Measurements from ENCODE around the gene KIF7. TPM values are rescaled to one million over a fixed set of nuclear protein-coding genes. Genes with fewer than 3 reads are reported as not detected.

Gene KIF7
- total RNA-seq, 1 donor from 2014 or later, result 1.5 TPM

DNA sequence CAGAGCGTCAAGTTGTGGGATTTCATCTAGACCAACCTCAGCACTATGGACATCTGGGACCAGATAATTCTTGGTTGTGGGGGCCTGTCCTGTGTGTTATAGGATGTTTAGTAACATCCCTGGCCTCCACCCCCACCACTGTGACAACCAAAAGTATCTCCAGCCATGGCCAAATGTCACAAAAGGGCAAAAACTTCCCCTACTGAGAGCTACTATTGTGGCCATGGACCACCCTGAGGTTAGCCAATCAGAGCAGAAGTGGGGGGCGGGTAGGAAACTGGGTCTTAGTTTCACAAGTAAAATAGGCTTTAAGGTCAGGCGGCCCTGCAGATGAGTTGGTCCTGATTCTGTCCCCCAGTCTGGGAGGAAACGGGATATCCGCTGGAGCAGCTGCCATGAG lies 25.4 kb downstream of the KIF7 start:
- Histone ChIP-seq H3K27ac (no peak overlapping the region), H3K4me3 (no peak overlapping the region), H3K9me3 (no peaks in the 10 kb centered on the region), H3K27me3 (ENCODE audit: low read depth) (no peaks in the 10 kb centered on the region), H3K36me3 (peaks cover 28% of the 10 kb centered on the region), H3K4me1 (no peaks in the 10 kb centered on the region)
- TF ChIP-seq, protein P1, sequence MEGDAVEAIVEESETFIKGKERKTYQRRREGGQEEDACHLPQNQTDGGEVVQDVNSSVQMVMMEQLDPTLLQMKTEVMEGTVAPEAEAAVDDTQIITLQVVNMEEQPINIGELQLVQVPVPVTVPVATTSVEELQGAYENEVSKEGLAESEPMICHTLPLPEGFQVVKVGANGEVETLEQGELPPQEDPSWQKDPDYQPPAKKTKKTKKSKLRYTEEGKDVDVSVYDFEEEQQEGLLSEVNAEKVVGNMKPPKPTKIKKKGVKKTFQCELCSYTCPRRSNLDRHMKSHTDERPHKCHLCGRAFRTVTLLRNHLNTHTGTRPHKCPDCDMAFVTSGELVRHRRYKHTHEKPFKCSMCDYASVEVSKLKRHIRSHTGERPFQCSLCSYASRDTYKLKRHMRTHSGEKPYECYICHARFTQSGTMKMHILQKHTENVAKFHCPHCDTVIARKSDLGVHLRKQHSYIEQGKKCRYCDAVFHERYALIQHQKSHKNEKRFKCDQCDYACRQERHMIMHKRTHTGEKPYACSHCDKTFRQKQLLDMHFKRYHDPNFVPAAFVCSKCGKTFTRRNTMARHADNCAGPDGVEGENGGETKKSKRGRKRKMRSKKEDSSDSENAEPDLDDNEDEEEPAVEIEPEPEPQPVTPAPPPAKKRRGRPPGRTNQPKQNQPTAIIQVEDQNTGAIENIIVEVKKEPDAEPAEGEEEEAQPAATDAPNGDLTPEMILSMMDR (IDR thresholded peaks at IDR 0.05), result no peak
- intact Hi-C loops (cut with DNase I), result no loop called here
- DNase-seq (no peak), ATAC-seq (no peak)

- peaks cover 28% of the 10 kb centered on the region for H3K36me3 ChIP-seq
- ATAC-seq (no peak), DNase-seq (no peak)
- H3K9me3 ChIP-seq, result no peaks in the 10 kb centered on the region
- intact Hi-C loops (cut with DNase I), result no loop called here
- no peak overlapping the region for H3K27ac ChIP-seq
- TF ChIP-seq, protein P1 (IDR thresholded peaks at IDR 0.05), result no peak
- H3K4me1 ChIP-seq, result no peaks in the 10 kb centered on the region
- no peaks in the 10 kb centered on the region for H3K27me3 ChIP-seq (ENCODE audit: low read depth)
- H3K4me3 ChIP-seq, result no peak overlapping the region
Measured at GRCh38 chr15:89628806-89629715, 26.2 kb downstream of the KIF7 start.

DNA sequence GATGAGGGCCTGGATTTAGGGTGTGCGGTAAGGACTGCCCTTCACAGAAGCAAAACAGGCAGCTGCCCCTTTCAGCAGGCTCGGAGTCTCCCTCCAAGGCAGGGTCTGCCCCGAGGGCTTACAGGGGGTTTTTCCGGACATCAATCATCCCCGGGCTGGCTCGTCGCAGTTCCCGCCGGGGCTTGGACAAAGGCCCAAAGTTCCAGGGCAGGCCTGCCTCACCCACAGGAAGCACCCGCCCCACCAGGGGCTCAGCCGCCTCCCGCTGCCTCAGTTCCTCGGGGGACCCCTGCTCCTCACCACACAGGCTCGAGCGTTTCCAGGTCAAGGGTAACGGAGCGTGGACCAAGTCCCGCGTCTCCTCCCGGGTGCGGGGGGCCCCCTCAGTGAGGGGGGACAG lies 27.0 kb downstream of the KIF7 start:
- no peak for ATAC-seq
- Histone ChIP-seq H3K4me3 (no peak overlapping the region), H3K9me3 (no peaks in the 10 kb centered on the region), H3K4me1 (no peaks in the 10 kb centered on the region), H3K36me3 (peaks cover 28% of the 10 kb centered on the region), H3K27me3 (ENCODE audit: low read depth) (no peaks in the 10 kb centered on the region), H3K27ac (no peak overlapping the region)
- TF ChIP-seq, protein P1 (IDR thresholded peaks at IDR 0.05), result no peak
- intact Hi-C loops (cut with DNase I), result no loop called here
- DNase-seq, result no peak

- Histone ChIP-seq H3K4me1 (no peaks in the 10 kb centered on the region), H3K36me3 (peaks cover 28% of the 10 kb centered on the region), H3K27ac (no peak overlapping the region), H3K9me3 (no peaks in the 10 kb centered on the region), H3K4me3 (no peak overlapping the region), H3K27me3 (ENCODE audit: low read depth) (no peaks in the 10 kb centered on the region)
- TF ChIP-seq, protein P1 (IDR thresholded peaks at IDR 0.05), result no peak
- ATAC-seq (no peak), DNase-seq (no peak)
- intact Hi-C loops (cut with DNase I), result no loop called here
Measured at GRCh38 chr15:89627256-89627970, 27.9 kb downstream of the KIF7 start.

DNA sequence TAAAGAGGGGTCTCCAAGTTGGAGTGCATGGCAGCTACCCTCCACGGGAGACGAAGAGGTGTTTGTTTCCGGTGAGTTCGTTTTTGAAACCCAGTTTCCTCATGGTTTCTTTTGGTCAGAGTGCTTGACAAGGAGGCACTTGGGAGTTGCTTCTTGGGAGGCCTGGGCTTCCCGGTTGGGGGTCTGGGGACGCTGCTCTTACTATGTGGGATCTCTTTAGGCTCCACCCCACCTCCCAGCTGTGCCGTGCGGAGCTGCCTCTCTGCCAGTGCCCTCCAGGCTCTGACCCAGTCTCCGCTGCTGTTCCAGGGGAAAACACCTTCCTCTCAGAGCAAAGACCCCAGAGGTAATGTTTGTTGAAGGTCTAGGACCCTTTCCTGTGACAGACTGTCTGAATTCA lies 29.6 kb downstream of the KIF7 start:
- Histone ChIP-seq H3K27ac (no peak overlapping the region), H3K27me3 (ENCODE audit: low read depth) (no peaks in the 10 kb centered on the region), H3K9me3 (no peaks in the 10 kb centered on the region), H3K4me3 (no peak overlapping the region), H3K36me3 (peaks cover 19% of the 10 kb centered on the region), H3K4me1 (no peaks in the 10 kb centered on the region)
- ATAC-seq (no peak), DNase-seq (no peak)
- intact Hi-C loops (cut with DNase I), result no loop called here
- TF ChIP-seq, protein P1 (IDR thresholded peaks at IDR 0.05), result no peak
